Stimulated activated naive CD8-positive, alpha-beta T cell treated with anti-CD3 and anti-CD28 coated beads, Interleukin-15, amount 100 ng/mL, for 72 hours (primary cell): ENCODE data around the gene FAM229B.
"Not testable (repeated sequence)": the region's sequence is repeated elsewhere in the genome, so short reads cannot be mapped to it uniquely, and the experiment has no call there.

ENCODE experiments used
- ATAC-seq: fragments of 150-1000 bp; cut with Tn5 transposase; 2 replicates; pipeline ENCODE4 v1.10.0; 2021; ENCODE audit warnings: mild to moderate bottlenecking, moderate library complexity
- DNase-seq, 2 donors: peaks; one replicate each; pipeline ENCODE4 v3.0.0; 2021 to 2022
- H3K27ac Mint-ChIP-seq, 2 donors: one replicate each; pipeline ENCODE4 v1.8.0; 2022; ENCODE audit warnings: mild to moderate bottlenecking in 2 of 2, mixed read lengths in 2 of 2, moderate library complexity in 2 of 2
- H3K27me3 Mint-ChIP-seq: one replicate; pipeline ENCODE4 v1.8.0; 2022; ENCODE audit warnings: mixed read lengths
- H3K4me1 Mint-ChIP-seq: one replicate; pipeline ENCODE4 v1.8.0; 2022; ENCODE audit warnings: mild to moderate bottlenecking, mixed read lengths
- H3K4me3 Mint-ChIP-seq, 2 donors: one replicate each; pipeline ENCODE4 v1.8.0; 2022; ENCODE audit warnings: mild to moderate bottlenecking in 2 of 2, mixed read lengths in 2 of 2, moderate library complexity in 1 of 2
- H3K9me3 Mint-ChIP-seq, 2 donors: one replicate each; pipeline ENCODE4 v1.8.0; 2022; ENCODE audit warnings: mixed read lengths in 2 of 2

Gene FAM229B

DNA sequence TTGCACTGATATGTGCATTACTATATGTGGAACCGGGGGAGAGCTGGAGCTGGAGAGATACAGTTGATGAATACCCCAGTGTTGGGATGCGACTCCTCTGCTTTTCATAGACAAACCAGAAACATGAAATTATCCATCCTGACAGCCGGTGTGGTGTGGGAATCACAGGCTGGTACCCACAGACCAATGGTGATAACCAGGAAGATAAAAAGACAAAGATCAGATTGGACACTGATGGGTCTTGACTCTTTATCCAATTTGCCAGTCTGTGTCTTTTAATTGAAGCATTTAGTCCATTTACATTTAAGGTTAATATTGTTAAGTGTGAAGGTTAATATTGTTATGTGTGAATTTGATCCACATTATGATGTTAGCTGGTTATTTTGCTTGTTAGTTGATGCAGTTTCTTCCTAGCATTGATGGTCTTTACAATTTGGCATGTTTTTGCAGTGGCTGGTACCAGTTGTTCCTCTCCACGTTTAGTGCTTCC is 36.1 kb upstream of the FAM229B start:
- not testable (repeated sequence) for H3K27me3 Mint-ChIP-seq, H3K4me3 Mint-ChIP-seq

DNA sequence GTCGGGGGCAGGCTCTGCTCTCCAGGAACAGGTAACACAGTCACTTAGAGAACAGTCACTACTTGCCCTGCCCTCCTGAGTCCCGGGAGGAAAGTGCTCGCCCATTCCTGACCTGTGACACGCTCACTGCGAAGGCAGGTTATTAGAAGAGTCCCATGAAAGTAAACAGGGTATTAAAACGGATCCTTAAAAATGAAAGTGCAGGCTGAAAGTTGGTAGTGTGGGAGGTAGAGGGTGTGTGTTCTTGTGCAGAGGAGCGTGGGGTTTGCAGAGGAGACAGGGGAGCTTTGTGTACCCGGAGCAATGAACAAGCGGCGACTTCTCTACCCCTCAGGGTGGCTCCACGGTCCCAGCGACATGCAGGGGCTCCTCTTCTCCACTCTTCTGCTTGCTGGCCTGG is 33.4 kb upstream of the FAM229B start, which contains the start of gene CCN6:
TSS of gene CCN6 (plus strand) at position 104 of the 400 bp plus-strand sequence. CDS start at position 358, 254 bp downstream.
- ATAC-seq (no peak), DNase-seq (no peak)
- Mint-ChIP-seq H3K27me3 (no peaks in the 10 kb centered on the region), H3K4me1 (peaks cover 8% of the 10 kb centered on the region), H3K27ac (peak within 1 kb of the TSS in 1 of 2 donors; percentile 54), H3K4me3 (no peak within 1 kb of the TSS), H3K9me3 (no peaks in the 10 kb centered on the region)

More for the DNA sequence above, 36.1 kb upstream of the FAM229B start:
- not testable (repeated sequence) for H3K9me3 Mint-ChIP-seq, H3K27ac Mint-ChIP-seq, DNase-seq, ATAC-seq
- H3K4me1 Mint-ChIP-seq: peaks cover 11% of the 10 kb centered on the region

DNA sequence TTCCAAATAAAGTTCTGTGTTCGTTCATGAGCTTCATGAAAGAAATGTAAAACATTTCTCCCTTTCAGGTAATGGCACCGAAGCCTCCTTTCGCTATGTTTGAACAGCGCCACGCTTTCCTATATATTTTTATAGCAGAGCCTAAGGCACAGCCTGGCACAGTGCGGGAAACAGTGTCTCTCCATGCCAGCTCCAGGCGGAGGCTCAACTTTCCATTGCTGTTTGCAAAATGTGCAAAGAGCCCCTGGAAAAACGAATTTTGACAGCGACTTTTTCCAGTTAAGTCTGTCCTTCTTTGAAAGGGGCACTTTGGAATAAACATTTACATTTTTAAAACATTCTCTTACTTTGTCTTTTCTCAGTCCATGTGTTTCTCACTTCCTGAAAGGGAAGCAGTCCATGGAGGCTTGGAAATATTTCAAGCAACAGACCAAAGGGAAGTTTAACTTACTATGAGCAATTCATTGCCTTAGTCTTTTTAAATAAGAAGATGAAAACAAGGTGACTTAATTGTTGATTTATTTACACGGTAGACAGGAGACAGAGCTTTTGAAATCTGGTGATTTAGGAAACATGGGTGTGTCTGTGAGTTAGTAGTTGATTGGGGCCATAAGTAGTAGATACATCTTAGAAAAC is 32.7 kb upstream of the FAM229B start:
- no peak for ATAC-seq
- Mint-ChIP-seq H3K9me3 (no peaks in the 10 kb centered on the region), H3K4me1 (peaks cover 5% of the 10 kb centered on the region), H3K4me3 (no peak overlapping the region), H3K27me3 (no peaks in the 10 kb centered on the region), H3K27ac (no peak overlapping the region)
- DNase-seq: no peak

DNA sequence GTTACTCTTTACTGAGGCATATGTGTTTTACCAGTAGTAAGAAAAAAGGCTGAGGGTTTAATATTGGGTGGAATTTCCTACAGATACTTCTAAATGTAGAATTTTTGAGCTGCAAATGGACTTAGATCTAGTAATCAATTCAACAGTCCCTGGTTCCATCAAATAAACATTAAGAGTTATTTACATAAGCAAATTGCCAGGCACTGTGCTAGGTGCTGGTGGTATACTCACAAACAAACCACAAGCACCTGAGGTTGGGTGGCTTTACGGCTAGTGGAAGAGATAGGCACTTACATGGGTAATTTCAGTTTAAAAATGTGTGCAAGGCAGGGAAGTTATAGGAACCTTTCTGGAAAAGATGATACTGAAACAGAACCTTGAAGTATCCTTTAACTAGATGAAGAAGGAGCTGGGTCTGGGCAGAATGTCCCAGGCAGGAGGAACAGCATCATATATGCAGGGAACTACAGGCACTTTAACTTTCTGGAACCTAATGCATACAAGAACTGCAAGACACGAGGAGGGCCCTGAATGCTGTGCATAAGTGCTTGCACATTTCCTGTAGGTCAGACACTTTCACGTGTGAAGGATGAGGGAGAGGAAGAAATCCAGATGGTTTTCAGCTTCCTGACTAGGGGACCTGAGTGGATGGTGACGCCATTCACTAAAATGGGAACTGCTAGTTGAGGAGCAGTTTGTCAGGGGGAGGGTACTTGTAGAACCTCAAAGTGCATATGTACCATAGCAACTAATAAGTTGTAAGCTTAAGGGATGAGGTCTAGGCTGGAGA is 29.0 kb upstream of the FAM229B start:
- ATAC-seq: no peak

DNA sequence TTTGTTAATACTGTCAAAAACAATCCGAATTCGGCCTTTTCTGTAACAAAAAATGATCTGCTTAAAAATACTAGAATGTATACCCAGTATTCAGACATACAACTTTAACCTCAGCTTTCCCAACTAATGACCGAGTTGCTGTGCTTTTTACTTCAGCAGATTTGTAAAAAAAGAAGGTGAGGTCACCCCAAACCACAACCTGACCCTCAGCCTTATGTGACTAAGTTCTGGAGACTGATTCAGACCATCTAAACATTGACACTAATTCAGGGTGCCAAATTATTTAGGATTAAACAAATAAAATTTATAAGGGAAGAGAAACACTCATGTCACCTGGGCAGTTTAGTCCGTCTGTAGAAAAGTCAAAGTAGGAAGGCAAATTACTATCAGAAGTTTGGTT is 25.8 kb upstream of the FAM229B start:
- H3K9me3 Mint-ChIP-seq: no peaks in the 10 kb centered on the region
- no peaks in the 10 kb centered on the region for H3K4me1 Mint-ChIP-seq
- H3K27me3 Mint-ChIP-seq: no peaks in the 10 kb centered on the region
- H3K27ac Mint-ChIP-seq: no peak overlapping the region
- ATAC-seq: no peak
- DNase-seq: no peak
- H3K4me3 Mint-ChIP-seq: no peak overlapping the region

More for the DNA sequence above, 29.0 kb upstream of the FAM229B start:
- Mint-ChIP-seq H3K4me1 (no peaks in the 10 kb centered on the region), H3K27ac (no peak overlapping the region), H3K9me3 (no peaks in the 10 kb centered on the region), H3K4me3 (no peak overlapping the region), H3K27me3 (no peaks in the 10 kb centered on the region)
- DNase-seq: no peak

DNA sequence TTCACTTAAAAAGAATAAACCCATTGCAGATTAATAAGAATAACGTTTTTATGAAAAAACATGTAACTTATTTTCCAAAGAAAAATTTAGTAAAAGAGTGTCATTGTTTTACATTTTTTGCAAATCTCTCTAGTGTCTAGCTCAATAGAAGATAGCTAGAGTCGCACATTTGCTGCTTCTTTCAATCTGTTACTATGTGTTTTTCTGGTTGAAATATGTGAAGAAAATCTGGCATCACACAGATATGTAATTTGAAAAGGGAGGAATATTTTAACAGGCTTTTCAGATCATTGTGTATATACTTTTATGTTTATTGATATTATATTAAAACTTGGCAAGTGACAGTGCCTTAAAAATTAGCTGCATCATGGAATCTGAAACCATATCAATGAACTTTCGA is 24.4 kb upstream of the FAM229B start:
- Mint-ChIP-seq H3K27me3 (no peaks in the 10 kb centered on the region), H3K4me1 (no peaks in the 10 kb centered on the region), H3K27ac (no peak overlapping the region), H3K9me3 (no peaks in the 10 kb centered on the region), H3K4me3 (no peak overlapping the region)
- DNase-seq (no peak), ATAC-seq (no peak)

DNA sequence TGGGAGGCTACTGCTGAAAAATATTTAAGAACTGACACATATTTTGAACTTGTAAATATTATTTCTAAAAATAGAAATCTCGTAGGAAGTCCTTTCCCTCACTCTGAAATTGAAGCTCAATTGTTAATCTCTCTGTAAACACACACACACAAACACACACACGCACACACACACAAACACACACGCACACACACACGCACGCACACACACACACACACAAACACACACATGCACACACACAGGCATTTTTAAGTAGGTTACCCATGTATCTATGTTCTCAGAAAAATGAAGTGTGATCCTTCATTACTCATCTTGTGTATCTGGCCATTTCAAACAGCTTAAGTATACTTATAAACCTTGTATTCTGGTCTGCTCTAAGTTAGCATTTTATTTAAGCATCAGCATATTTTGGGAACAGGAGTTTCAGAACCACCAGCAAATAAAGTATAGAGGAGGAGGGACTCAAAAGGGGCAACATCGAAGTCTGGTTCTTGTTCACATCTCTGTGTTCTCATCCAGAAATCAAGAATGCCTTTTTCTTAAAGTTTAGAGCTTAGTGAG is 21.9 kb upstream of the FAM229B start:
- no peaks in the 10 kb centered on the region for H3K4me1 Mint-ChIP-seq
- H3K27ac Mint-ChIP-seq: no peak overlapping the region
- H3K27me3 Mint-ChIP-seq: no peaks in the 10 kb centered on the region
- H3K9me3 Mint-ChIP-seq: no peaks in the 10 kb centered on the region
- ATAC-seq (no peak), DNase-seq (no peak)
- H3K4me3 Mint-ChIP-seq: no peak overlapping the region

DNA sequence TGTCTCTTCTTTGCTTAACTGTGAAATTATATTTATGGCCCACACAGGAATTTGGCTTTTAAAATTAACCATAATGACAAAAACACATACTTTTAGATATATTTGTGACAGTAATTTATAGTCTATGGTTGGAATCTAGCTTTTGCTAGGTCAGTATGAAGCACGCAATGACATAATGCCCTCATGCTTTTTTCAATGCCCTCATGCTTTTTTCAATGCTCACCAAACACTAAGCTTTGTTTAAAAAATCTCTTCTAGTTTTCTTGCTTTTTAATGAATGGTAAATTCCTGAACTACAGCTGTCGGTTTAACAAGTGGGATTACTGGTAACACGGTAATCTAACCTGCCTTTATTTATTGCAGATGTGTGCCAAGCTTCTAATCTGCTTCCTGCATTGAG is 20.8 kb upstream of the FAM229B start:
- H3K9me3 Mint-ChIP-seq: no peaks in the 10 kb centered on the region
- no peak for DNase-seq
- no peaks in the 10 kb centered on the region for H3K27me3 Mint-ChIP-seq
- H3K27ac Mint-ChIP-seq: no peak overlapping the region
- H3K4me3 Mint-ChIP-seq: no peak overlapping the region
- H3K4me1 Mint-ChIP-seq: no peaks in the 10 kb centered on the region
- no peak for ATAC-seq

DNA sequence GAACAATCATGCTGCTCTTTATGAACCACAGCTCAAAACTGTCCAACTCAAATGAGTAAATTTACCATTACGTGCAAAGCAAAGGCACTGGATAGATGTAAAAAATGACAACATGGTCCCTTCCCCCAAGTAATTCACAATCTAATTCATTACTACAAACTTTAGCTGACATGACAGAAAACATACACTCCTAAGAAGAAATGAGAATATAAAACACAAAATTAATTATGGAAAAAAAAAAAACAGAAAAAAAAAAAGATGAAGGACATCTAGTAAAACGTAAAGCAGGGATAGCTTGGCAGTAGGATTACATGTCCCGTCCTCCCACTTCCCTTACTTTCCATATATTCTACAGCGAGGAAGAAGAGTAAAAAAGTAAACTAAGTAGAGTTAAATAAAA is 5.8 kb upstream of the FAM229B start:
- Mint-ChIP-seq H3K4me3 (no peak overlapping the region), H3K27ac (no peak overlapping the region), H3K27me3 (no peaks in the 10 kb centered on the region), H3K9me3 (no peaks in the 10 kb centered on the region), H3K4me1 (peaks cover 9% of the 10 kb centered on the region)
- no peak for DNase-seq
- no peak for ATAC-seq

DNA sequence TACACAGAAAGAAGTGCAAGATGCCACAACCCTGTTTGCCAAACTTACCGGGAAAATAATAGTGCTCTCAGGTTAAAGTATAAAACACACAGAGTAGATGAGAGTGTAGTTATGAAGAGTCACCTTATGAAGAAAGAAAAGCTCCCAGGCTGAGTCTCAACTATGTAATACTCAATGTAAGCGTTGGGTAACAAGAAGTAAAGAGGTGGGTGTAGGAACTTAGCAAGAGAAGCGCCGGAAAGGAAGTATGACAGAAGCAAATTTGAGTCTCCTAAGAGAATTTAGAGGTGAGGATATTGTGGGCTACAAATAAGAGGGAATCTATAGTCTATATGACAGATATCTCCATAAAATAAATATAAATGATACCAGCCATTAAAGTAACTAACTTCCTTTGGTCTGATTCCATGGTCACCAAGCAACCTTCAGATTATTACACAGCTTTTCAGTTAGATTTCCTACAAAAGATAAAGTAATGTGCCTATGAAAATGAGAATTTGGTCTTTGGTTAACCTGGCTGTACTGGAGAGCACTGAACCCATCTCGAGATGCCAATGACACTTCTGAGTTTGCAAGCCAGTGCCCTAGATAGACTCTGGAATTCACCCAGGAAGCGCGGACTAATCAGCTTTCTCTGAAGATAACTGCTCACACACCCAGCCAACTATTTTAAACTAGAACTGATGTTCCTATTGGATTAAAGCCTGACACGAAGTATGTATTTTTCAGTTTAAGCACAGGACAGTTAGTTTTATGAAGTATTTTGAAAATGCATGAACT is 1.9 kb upstream of the FAM229B start:
- ATAC-seq (no peak), DNase-seq (no peak)
- Mint-ChIP-seq H3K4me1 (peaks cover 9% of the 10 kb centered on the region), H3K4me3 (peak overlapping the region in 1 of 2 donors; percentile 61), H3K27ac (peak overlapping the region in 1 of 2 donors; percentile 23), H3K9me3 (no peaks in the 10 kb centered on the region), H3K27me3 (no peaks in the 10 kb centered on the region)

DNA sequence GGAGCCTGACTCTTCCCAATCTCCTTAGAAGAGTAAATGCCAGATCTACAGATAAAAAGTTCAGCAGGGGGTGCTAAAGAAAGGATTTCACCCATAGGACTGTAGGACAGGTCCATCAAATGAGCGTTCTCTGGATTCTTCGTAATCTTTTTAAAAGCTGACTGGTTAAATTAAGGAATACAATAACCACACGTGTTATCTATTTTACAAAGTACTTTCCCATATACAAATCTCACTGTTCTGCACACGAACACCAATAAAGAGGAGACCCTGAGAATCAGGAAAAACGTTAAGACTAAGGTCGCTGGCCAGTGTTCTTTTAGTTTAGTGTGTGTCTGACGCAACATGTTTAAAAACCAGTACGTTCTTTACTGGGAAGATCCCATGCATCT is 651 bp upstream of the FAM229B start:
- no peaks in the 10 kb centered on the region for H3K9me3 Mint-ChIP-seq
- ATAC-seq: peak; percentile 37
- H3K27ac Mint-ChIP-seq: no peak overlapping the region
- H3K27me3 Mint-ChIP-seq: no peaks in the 10 kb centered on the region
- no peak overlapping the region for H3K4me3 Mint-ChIP-seq
- DNase-seq: no peak
- peaks cover 9% of the 10 kb centered on the region for H3K4me1 Mint-ChIP-seq

DNA sequence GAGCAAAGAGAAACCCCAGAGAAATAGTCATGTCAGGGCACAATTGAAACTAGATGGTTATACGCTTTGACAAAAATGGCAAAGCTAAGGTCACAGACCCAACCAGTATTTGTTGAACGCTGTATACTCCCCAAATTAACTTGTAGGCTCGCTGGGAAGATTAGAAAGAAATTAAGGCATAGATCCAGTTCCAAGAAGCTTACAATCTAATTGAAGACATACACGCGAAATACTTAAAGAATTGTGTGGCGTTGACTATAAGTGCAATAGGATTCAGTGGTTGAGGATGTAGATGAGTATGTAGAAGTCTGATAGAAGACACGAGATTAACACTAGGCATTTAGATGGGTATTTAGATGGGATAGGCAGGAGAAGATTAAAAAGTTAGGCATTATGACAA is 525 bp downstream of the FAM229B start:
- Mint-ChIP-seq H3K27me3 (no peaks in the 10 kb centered on the region), H3K4me3 (no peak overlapping the region), H3K9me3 (no peaks in the 10 kb centered on the region), H3K27ac (no peak overlapping the region), H3K4me1 (peaks cover 9% of the 10 kb centered on the region)
- ATAC-seq (no peak), DNase-seq (no peak)

DNA sequence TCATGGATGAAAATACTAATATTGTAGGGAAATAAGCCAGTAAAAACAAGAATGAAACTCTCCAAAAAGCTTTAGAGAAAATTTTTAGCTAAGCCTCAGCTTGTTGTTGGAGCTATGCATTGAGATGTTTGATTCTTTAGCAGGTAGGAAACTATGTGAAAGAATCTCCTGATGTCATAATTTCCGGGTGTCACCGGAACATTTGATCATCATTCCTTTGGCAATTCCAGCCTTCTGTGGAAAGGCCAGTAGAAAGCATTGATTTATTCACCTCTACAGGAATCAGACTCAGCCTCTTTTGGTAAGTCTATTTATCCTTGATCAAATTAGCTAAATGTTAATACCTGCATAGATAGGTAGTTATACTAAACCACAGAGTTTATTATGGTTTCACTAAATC is 9.5 kb downstream of the FAM229B start:
- ATAC-seq: no peak
- no peaks in the 10 kb centered on the region for H3K27me3 Mint-ChIP-seq
- no peak overlapping the region for H3K4me3 Mint-ChIP-seq
- no peak for DNase-seq
- no peak overlapping the region for H3K27ac Mint-ChIP-seq
- no peaks in the 10 kb centered on the region for H3K9me3 Mint-ChIP-seq
- H3K4me1 Mint-ChIP-seq: no peaks in the 10 kb centered on the region

DNA sequence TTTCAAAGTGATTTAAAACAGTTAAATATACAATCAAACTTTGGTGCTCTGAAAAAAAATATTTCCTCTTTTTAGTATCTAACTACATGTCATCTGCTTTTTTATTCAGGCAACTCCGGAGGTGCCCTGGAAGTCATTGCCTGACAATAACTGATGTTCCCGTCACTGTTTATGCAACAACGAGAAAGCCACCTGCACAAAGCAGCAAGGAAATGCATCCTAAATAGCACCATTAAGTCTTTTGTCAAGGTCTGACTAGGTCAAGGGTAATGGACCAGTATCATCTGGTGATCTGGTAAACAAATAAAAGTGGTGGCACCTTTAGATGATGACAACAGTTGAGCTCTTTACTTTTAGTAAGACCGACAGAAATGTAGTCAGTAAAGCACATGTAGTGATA is 13.2 kb downstream of the FAM229B start:
- Mint-ChIP-seq H3K4me1 (no peaks in the 10 kb centered on the region), H3K9me3 (peaks cover 4 to 5% of the 10 kb centered on the region in 2 donors), H3K4me3 (no peak overlapping the region), H3K27ac (no peak overlapping the region), H3K27me3 (no peaks in the 10 kb centered on the region)
- DNase-seq (no peak), ATAC-seq (no peak)

DNA sequence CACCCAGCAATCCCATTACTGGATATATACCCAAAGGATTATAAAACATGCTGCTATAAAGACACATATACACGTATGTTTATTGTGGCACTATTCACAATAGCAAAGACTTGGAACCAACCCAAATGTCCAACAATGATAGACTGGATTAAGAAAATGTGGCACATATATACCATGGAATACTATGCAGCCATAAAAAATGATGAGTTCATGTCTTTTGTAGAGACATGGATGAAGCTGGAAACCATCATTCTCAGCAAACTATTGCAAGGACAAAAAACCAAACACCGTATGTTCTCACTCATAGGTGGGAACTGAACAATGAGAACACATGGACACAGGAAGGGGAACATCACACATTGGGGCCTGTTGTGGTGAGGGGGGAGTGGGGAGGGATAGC is 18.6 kb downstream of the FAM229B start:
- Mint-ChIP-seq H3K9me3 (peaks cover 5 to 11% of the 10 kb centered on the region in 2 donors), H3K27me3 (peaks cover 10% of the 10 kb centered on the region)
- DNase-seq, H3K4me1 Mint-ChIP-seq, ATAC-seq, H3K4me3 Mint-ChIP-seq, H3K27ac Mint-ChIP-seq: not testable (repeated sequence)
